A549 (cell line): Measurements from ENCODE around the gene KCNE5. TPM values are rescaled to one million over a fixed set of nuclear protein-coding genes. Genes with fewer than 3 reads are reported as not detected.

Experiments used
- ATAC-seq, 2 experiments: fragments of 200-7000 bp in 1 of 2; fragments of >200 bp in 1 of 2; cut with Nextera tagmentation in 1 of 2; cut with Tn5 transposase in 1 of 2; 3 replicates each; pipeline versions ENCODE4 v1.8.0 to v1.9.1; 2018 to 2020; ENCODE audit warnings: mild to moderate bottlenecking in 1 of 2, moderate library complexity in 1 of 2
- CTCF ChIA-PET: fragments of 300-600 bp; sonication (Branson Sonifier 250); formaldehyde crosslinking; extraction: SDS; loops from one replicate; lab custom pipeline; 2021; ENCODE audit warnings: antibody characterized with exemption, inconsistent platforms; lab: Yijun Ruan, JAX
- POLR2A ChIA-PET: fragments of 350-600 bp; formaldehyde crosslinking; extraction: SDS; loops from one replicate; lab custom pipeline; 2021; ENCODE audit warnings: antibody characterized with exemption, inconsistent platforms; lab: Yijun Ruan, JAX
- DNase-seq, 2 experiments: peaks; one replicate each; pipeline versions ENCODE4 v3.0.0 to v3.0.0-alpha.2; 2011 to 2016; ENCODE audit warnings: low read depth in 1 of 2, low spot score in 1 of 2
- FAIRE-seq: peaks from 2 replicates; lab custom pipeline; 2011; peaks lifted over from hg19 to GRCh38; lab: Jason Lieb, UNC
- H3K27ac ChIP-seq, 2 experiments: fragments of >200 bp; sonication (Bioruptor Twin); formaldehyde crosslinking; 3 replicates each; pipeline ENCODE4 v1.5.1; 2016 to 2017
- H3K4me1 ChIP-seq: fragments of >200 bp; sonication (Bioruptor Twin); formaldehyde crosslinking; 3 replicates; pipeline ENCODE4 v1.6.1; 2016
- H3K4me2 ChIP-seq: fragments of >200 bp; sonication (Bioruptor Twin); formaldehyde crosslinking; 3 replicates; pipeline ENCODE4 v1.6.1; 2016
- H3K4me3 ChIP-seq: fragments of >200 bp; sonication (Bioruptor Twin); formaldehyde crosslinking; 3 replicates; pipeline ENCODE4 v1.5.1; 2016
- H3K9me3 ChIP-seq: fragments of >200 bp; sonication (Bioruptor Twin); formaldehyde crosslinking; 3 replicates; pipeline ENCODE4 v1.6.1; 2016
- BCL3 ChIP-seq: fragments of >200 bp; sonication (Bioruptor Twin); formaldehyde crosslinking; IDR thresholded peaks from 3 replicates; pipeline ENCODE4 v1.6.1; 2016
- CBX2 ChIP-seq: fragments of 200-600 bp; sonication (generic); IDR thresholded peaks from 2 replicates; pipeline ENCODE4 v1.6.1; 2016; ENCODE audit warnings: low read depth, mild to moderate bottlenecking, borderline replicate concordance
- CBX8 ChIP-seq: fragments of 200-600 bp; sonication (generic); IDR thresholded peaks from 2 replicates; pipeline ENCODE4 v1.6.1; 2016
- CEBPB ChIP-seq, 2 experiments: fragments of >200 bp in 1 of 2; sonication (Bioruptor Twin) in 1 of 2; formaldehyde crosslinking in 1 of 2; IDR thresholded peaks; 2 replicates each; pipeline ENCODE4 v1.6.1; 2012 to 2016
- CHD2 ChIP-seq: fragments of 150-350 bp; IDR thresholded peaks from 2 replicates; pipeline ENCODE4 v1.6.1; 2014; ENCODE audit warnings: low read length; ENCODE audit not compliant: partially characterized antibody
- E2F6 ChIP-seq: IDR thresholded peaks from 2 replicates; pipeline ENCODE4 v1.6.1; 2012; ENCODE audit warnings: low read depth, borderline replicate concordance
- ELK1 ChIP-seq: fragments of 150-350 bp; IDR thresholded peaks from 2 replicates; pipeline ENCODE4 v1.6.1; 2014; ENCODE audit warnings: low read depth, mild to moderate bottlenecking, low read length
- FOSB ChIP-seq: fragments of 250-450 bp; sonication (Bioruptor Pico); IDR thresholded peaks from 2 replicates; pipeline ENCODE4 v1.5.0; 2020; ENCODE audit warnings: mild to moderate bottlenecking, moderate library complexity
- GATA3 ChIP-seq: IDR thresholded peaks from 2 replicates; pipeline ENCODE4 v1.6.1; 2012; ENCODE audit warnings: borderline replicate concordance
- HEYL ChIP-seq: fragments of 250-450 bp; sonication (Bioruptor Pico); IDR thresholded peaks from 2 replicates; pipeline ENCODE4 v1.8.0; 2021; ENCODE audit warnings: mild to moderate bottlenecking, moderate library complexity
- MAFK ChIP-seq: fragments of 450-650 bp; IDR thresholded peaks from 2 replicates; pipeline ENCODE4 v1.6.1; 2014; ENCODE audit not compliant: partially characterized antibody
- MYC ChIP-seq: IDR thresholded peaks from 2 replicates; pipeline ENCODE4 v1.6.1; 2012; ENCODE audit warnings: mild to moderate bottlenecking, inconsistent platforms, low read length, improper control_type of control experiment, borderline replicate concordance
- POLR2A ChIP-seq: IDR thresholded peaks from 2 replicates; pipeline ENCODE4 v1.6.1; 2012; ENCODE audit warnings: mild to moderate bottlenecking, low read length
- POLR2AphosphoS2 ChIP-seq: conservative IDR thresholded peaks from 2 replicates; pipeline ENCODE4 v1.6.1; 2012; ENCODE audit warnings: low read length, improper control_type of control experiment, inconsistent platforms
- RAD21 ChIP-seq, 2 experiments: fragments of >200 bp in 1 of 2; sonication (Bioruptor Twin) in 1 of 2; formaldehyde crosslinking in 1 of 2; IDR thresholded peaks in 1 of 2; conservative IDR thresholded peaks in 1 of 2; 2 replicates in 1 of 2; 3 replicates in 1 of 2; pipeline ENCODE4 v1.6.1; 2012 to 2018; ENCODE audit warnings: inconsistent platforms in 1 of 2
- RCOR1 ChIP-seq: fragments of 150-350 bp; IDR thresholded peaks from 2 replicates; pipeline ENCODE4 v1.6.1; 2014; ENCODE audit warnings: antibody characterized with exemption, low read length, low read depth
- RFX5 ChIP-seq: fragments of 450-650 bp; IDR thresholded peaks from 2 replicates; pipeline ENCODE4 v1.7.1; 2014; ENCODE audit warnings: antibody characterized with exemption, mild to moderate bottlenecking, moderate library complexity
- SMC3 ChIP-seq: fragments of >200 bp; sonication (Bioruptor Twin); formaldehyde crosslinking; IDR thresholded peaks from 3 replicates; pipeline ENCODE4 v1.6.1; 2018; ENCODE audit warnings: inconsistent platforms
- TFCP2L1 ChIP-seq: fragments of 250-450 bp; sonication (Bioruptor Pico); IDR thresholded peaks from 2 replicates; pipeline ENCODE4 v1.5.0; 2021; ENCODE audit warnings: mild to moderate bottlenecking
- USF2 ChIP-seq: fragments of 450-650 bp; IDR thresholded peaks from 2 replicates; pipeline ENCODE4 v1.6.1; 2014; ENCODE audit warnings: antibody characterized with exemption
- ZC3H11A ChIP-seq: fragments of 450-650 bp; IDR thresholded peaks from 2 replicates; pipeline ENCODE4 v1.6.1; 2014; ENCODE audit warnings: antibody characterized with exemption, mild to moderate bottlenecking
- ZFP36 ChIP-seq: fragments of 450-650 bp; IDR thresholded peaks from 2 replicates; pipeline ENCODE4 v1.6.1; 2014; ENCODE audit warnings: borderline replicate concordance; ENCODE audit not compliant: partially characterized antibody
- ZSCAN20 ChIP-seq: fragments of 250-450 bp; sonication (Bioruptor Pico); IDR thresholded peaks from 2 replicates; pipeline ENCODE4 v1.8.0; 2022; ENCODE audit warnings: mild to moderate bottlenecking, moderate library complexity
- WGBS: methylation state at CpG from one replicate; pipeline ENCODE4 v1.1.6; 2017; ENCODE audit errors: missing lambda C conversion rate; 5-methylcytosine and 5-hydroxymethylcytosine counted together
- polyA plus RNA-seq, 4 experiments: library from polyadenylated mRNA; depleted of rRNA in 3 of 4; stranded (reverse); fragments of >200 nt; fragmentation: RNase III in 1 of 4; extraction: RNeasy Plus Mini Kit Qiagen cat#74134 plus additional on column Dnase treatment in 1 of 4; gene quantifications; 2 replicates in 3 of 4; 3 replicates in 1 of 4; pipeline ENCODE4 v1.2.3, GENCODE V29; 2011 to 2017

KCNE5 gene
- polyA plus RNA-seq, 2 of the 4 experiments (the other 2 are of a cell fraction): 0.17 to 0.23 TPM

- WGBS: 62% methylated on average over 4 of the region's 4 CpGs
- no peak for ATAC-seq
- DNase-seq: no peak
- FAIRE-seq: no peak
- Histone ChIP-seq H3K4me2 (no peak overlapping the region), H3K4me3 (no peak overlapping the region), H3K4me1 (no peaks in the 10 kb centered on the region), H3K9me3 (no peaks in the 10 kb centered on the region), H3K27ac (no peak overlapping the region)
- TF ChIP-seq CBX8 (no peak), E2F6 (no peak), CEBPB (IDR thresholded peaks at IDR 0.05) (no peak), ZSCAN20 (CRISPR knock-in tag) (no peak), GATA3 (no peak), FOSB (no peak), BCL3 (no peak), CBX2 (no peak), POLR2AphosphoS2 (no peak), ZFP36 (no peak), HEYL (CRISPR knock-in tag) (no peak), MAFK (no peak), RFX5 (no peak), ELK1 (no peak)
- CTCF ChIA-PET: interaction anchor here (2.0 kb wide), 1 partner anchor 13 kb away, joined by 4 read pairs; no protein-coding TSS in a partner anchor
- POLR2A ChIA-PET: no interaction called here
Measured at GRCh38 chrX:109622270-109622669, 2.7 kb downstream of the KCNE5 start.

- CTCF ChIA-PET: no interaction called here
- no peak for DNase-seq
- TF ChIP-seq ZC3H11A (no peak), SMC3 (no peak), HEYL (CRISPR knock-in tag) (no peak), CHD2 (no peak), TFCP2L1 (CRISPR knock-in tag) (no peak), POLR2A (no peak), USF2 (no peak), ELK1 (no peak), ZFP36 (no peak), RCOR1 (no peak), RAD21 (conservative IDR thresholded peaks at IDR 0.05 in 1 of 2, IDR thresholded peaks at IDR 0.05 in 1 of 2) (no peak), MYC (no peak)
- TF ChIP-seq, all 56 proteins: peak for 0
- POLR2A ChIA-PET: no interaction called here
- FAIRE-seq (peak; percentile 82), ATAC-seq (no peak)
- Histone ChIP-seq H3K27ac (no peak overlapping the region), H3K4me2 (no peak overlapping the region), H3K4me1 (no peaks in the 10 kb centered on the region), H3K9me3 (no peaks in the 10 kb centered on the region), H3K4me3 (no peak overlapping the region)
- WGBS: 23% methylated on average over 3 of the region's 3 CpGs
Measured at GRCh38 chrX:109619771-109620170, 5.2 kb downstream of the KCNE5 start.
